Activated CD8-positive, alpha-beta T cell treated with anti-CD3 and anti-CD28 coated beads, Interleukin-2, amount 10 ng/mL, durations not matched to agents 7 days and 5 days (primary cell): ENCODE results near the gene BCAS1. TPM values are rescaled to one million over a fixed set of nuclear protein-coding genes. Genes with fewer than 3 reads are reported as not detected.

Source experiments
- ATAC-seq: fragments of 150-1000 bp; cut with Tn5 transposase; one replicate; pipeline ENCODE4 v1.10.0; 2021; ENCODE audit warnings: moderate library complexity
- CTCF ChIA-PET: fragments of 350-600 bp; sonication (Branson Sonifier 250); formaldehyde crosslinking; loops from one replicate; lab custom pipeline; 2021; ENCODE audit warnings: antibody characterized with exemption; lab: Charles Lee
- POLR2A ChIA-PET: fragments of 350-600 bp; sonication (Branson Sonifier 250); formaldehyde crosslinking; loops from one replicate; lab custom pipeline; 2021; ENCODE audit warnings: antibody characterized with exemption; lab: Charles Lee
- DNase-seq: peaks from one replicate; pipeline ENCODE4 v3.0.0-alpha.2; 2020
- H3K27ac Mint-ChIP-seq: one replicate; pipeline ENCODE4 v1.8.0; 2021; ENCODE audit warnings: mild to moderate bottlenecking, mixed read lengths
- H3K27me3 Mint-ChIP-seq: one replicate; pipeline ENCODE4 v1.8.0; 2021; ENCODE audit warnings: low read depth, mixed read lengths
- H3K36me3 Mint-ChIP-seq: one replicate; pipeline ENCODE4 v1.8.0; 2021; ENCODE audit warnings: low read depth, mixed read lengths
- H3K4me1 Mint-ChIP-seq: one replicate; pipeline ENCODE4 v1.8.0; 2021; ENCODE audit warnings: low read depth, mixed read lengths
- H3K4me3 Mint-ChIP-seq: one replicate; pipeline ENCODE4 v1.8.0; 2021; ENCODE audit warnings: mild to moderate bottlenecking, mixed read lengths
- H3K9me3 Mint-ChIP-seq: one replicate; pipeline ENCODE4 v1.8.0; 2022; ENCODE audit warnings: mixed read lengths; ENCODE audit not compliant: insufficient read depth
- total RNA-seq, 2 experiments: library from RNA; stranded (reverse); gene quantifications; one replicate each; pipeline ENCODE4 v1.2.3, GENCODE V29; 2021

Gene BCAS1
- total RNA-seq, 2 experiments from 2014 or later = not detected

GRCh38 chr20:53927990-53928389 is 142.4 kb downstream of the BCAS1 start:
- DNase-seq = no peak

GRCh38 chr20:53926428-53927028 is 143.9 kb downstream of the BCAS1 start:
- no peak overlapping the region for H3K27ac Mint-ChIP-seq
- H3K4me3 Mint-ChIP-seq = no peak overlapping the region
- DNase-seq (no peak), ATAC-seq (no peak)
- POLR2A ChIA-PET = interaction anchor here (0.6 kb wide), 1 partner anchor 331 kb away, joined by 3 read pairs; no protein-coding TSS in a partner anchor
- H3K9me3 Mint-ChIP-seq = no peaks in the 10 kb centered on the region
- H3K4me1 Mint-ChIP-seq = peaks cover 50% of the 10 kb centered on the region
- CTCF ChIA-PET = interaction anchor here (1.1 to 2.2 kb wide), 4 partner anchors 9 to 13 kb away, joined by 6 to 11 read pairs (median 8); no protein-coding TSS in a partner anchor
- H3K27me3 Mint-ChIP-seq = no peaks in the 10 kb centered on the region
- H3K36me3 Mint-ChIP-seq = no peaks in the 10 kb centered on the region

More at GRCh38 chr20:53927990-53928389, 142.4 kb downstream of the BCAS1 start:
- H3K27me3 Mint-ChIP-seq = no peaks in the 10 kb centered on the region
- H3K4me3 Mint-ChIP-seq = no peak overlapping the region
- H3K9me3 Mint-ChIP-seq = no peaks in the 10 kb centered on the region
- H3K36me3 Mint-ChIP-seq = no peaks in the 10 kb centered on the region
- H3K4me1 Mint-ChIP-seq = peaks cover 49% of the 10 kb centered on the region
- CTCF ChIA-PET = interaction anchor here (2.2 kb wide), 1 partner anchor 11 kb away, joined by 8 read pairs; no protein-coding TSS in a partner anchor
- no peak overlapping the region for H3K27ac Mint-ChIP-seq
- POLR2A ChIA-PET = no interaction called here
- ATAC-seq = no peak

DNA sequence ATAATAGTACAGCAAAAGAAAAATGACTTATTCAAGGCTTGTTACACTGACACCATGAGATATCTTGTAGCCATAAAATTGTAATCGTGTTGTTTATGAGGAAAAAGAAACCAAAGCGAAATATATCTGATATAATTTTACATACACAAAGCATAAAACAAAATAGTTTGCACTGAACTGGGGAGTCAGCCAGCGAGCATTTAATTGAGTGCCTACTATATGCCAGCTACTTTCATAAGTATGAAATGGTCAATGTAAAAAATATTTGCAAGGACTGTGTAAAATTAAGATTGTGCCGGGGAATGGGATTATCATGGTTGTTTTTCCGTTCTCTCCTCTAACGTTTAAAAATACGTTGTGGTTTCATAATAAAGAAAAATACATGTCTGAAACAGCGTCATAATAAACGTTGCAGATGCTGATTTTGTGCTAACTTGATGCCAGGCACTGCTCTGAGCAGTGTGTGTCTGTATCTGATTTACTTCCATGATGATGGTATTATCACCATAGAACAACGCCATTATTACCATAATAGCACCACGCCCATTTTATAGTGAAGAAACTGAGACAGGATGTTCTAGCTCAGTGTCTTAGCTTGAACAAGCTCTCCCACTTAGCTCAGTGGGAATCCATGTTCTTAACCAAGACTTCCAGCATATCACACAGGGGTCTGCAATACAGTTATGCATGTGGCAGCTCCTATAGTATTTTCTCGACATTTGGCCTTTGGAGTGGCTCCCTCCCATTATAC is 144.6 kb downstream of the BCAS1 start:
- Mint-ChIP-seq H3K27me3 (no peaks in the 10 kb centered on the region), H3K4me3 (no peak overlapping the region), H3K9me3 (no peaks in the 10 kb centered on the region), H3K4me1 (peaks cover 43% of the 10 kb centered on the region), H3K27ac (no peak overlapping the region), H3K36me3 (no peaks in the 10 kb centered on the region)
- CTCF ChIA-PET = interaction anchor here (1.0 to 2.2 kb wide), 5 partner anchors 8 to 54 kb away, joined by 4 to 11 read pairs (median 8); no protein-coding TSS in a partner anchor
- POLR2A ChIA-PET = no interaction called here
- DNase-seq (no peak), ATAC-seq (no peak)

GRCh38 chr20:53923566-53924369 is 146.6 kb downstream of the BCAS1 start:
- POLR2A ChIA-PET = interaction anchor here (0.6 to 1.0 kb wide), 2 partner anchors 10 to 339 kb away, joined by 3 read pairs; no protein-coding TSS in a partner anchor

DNA sequence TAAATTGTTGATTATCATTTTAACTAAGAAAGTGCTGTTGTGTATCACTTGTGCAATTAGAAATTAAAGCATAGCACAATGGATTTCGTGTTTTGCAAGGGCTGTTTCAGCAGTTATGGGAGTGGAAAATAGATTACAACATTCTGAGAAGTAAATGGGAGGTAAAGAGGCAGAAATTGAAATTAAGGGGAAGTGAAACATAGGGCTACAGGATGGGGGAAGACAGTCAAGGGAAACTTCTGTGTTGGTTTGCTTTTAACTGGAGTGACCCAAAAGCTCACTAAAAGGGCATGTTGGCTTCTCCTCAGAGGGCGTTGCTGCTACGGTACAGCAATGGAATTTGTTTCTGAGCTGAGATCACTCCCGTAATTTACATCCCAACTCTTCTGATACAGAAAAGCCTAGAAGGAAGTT is 147.5 kb downstream of the BCAS1 start:
- POLR2A ChIA-PET = no interaction called here
- CTCF ChIA-PET = no interaction called here
- Mint-ChIP-seq H3K9me3 (no peaks in the 10 kb centered on the region), H3K27ac (no peak overlapping the region), H3K36me3 (no peaks in the 10 kb centered on the region), H3K4me3 (no peak overlapping the region), H3K27me3 (no peaks in the 10 kb centered on the region), H3K4me1 (peaks cover 25% of the 10 kb centered on the region)
- no peak for DNase-seq
- no peak for ATAC-seq

More at GRCh38 chr20:53923566-53924369, 146.6 kb downstream of the BCAS1 start:
- Mint-ChIP-seq H3K36me3 (no peaks in the 10 kb centered on the region), H3K4me1 (peaks cover 24% of the 10 kb centered on the region), H3K27me3 (no peaks in the 10 kb centered on the region), H3K4me3 (no peak overlapping the region), H3K27ac (no peak overlapping the region), H3K9me3 (no peaks in the 10 kb centered on the region)
- no peak for DNase-seq
- CTCF ChIA-PET = interaction anchor here (0.7 to 1.4 kb wide), 5 partner anchors 8 to 276 kb away, joined by 3 to 8 read pairs (median 3); no protein-coding TSS in a partner anchor
- ATAC-seq = no peak

DNA sequence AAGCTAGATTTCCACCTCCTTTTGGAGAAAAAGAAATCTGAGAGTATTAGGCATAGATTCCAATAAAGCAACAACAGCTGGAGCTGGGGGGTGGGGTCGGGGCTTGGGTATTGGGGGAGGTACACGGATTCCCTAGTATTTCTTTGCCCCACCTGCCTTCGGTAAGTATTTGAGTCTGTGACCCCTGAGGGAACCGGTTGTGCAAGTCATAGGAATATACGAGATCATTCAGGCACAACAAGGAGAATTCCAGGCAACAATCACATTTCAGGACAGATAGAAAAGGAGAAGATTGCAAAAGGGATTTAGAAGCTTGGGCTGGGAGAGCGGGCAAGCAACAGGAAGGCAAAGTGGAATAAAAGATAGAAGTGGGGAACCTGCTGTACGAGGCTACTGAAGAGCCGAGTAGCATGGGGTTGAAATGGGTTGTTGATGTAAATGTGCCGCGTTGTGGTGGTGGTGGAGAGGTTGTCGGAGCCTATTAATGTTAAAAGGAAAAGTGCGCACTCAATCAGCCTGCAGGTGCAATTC is 148.9 kb downstream of the BCAS1 start:
- no peak overlapping the region for H3K4me3 Mint-ChIP-seq
- H3K27ac Mint-ChIP-seq = no peak overlapping the region
- no peak for ATAC-seq
- H3K27me3 Mint-ChIP-seq = no peaks in the 10 kb centered on the region
- no peaks in the 10 kb centered on the region for H3K36me3 Mint-ChIP-seq
- POLR2A ChIA-PET = no interaction called here
- peaks cover 30% of the 10 kb centered on the region for H3K4me1 Mint-ChIP-seq
- DNase-seq = no peak
- CTCF ChIA-PET = interaction anchor here (0.8 kb wide), 1 partner anchor 10 kb away, joined by 3 read pairs; no protein-coding TSS in a partner anchor
- H3K9me3 Mint-ChIP-seq = no peaks in the 10 kb centered on the region

- ATAC-seq = no peak
- H3K36me3 Mint-ChIP-seq = no peaks in the 10 kb centered on the region
- POLR2A ChIA-PET = no interaction called here
- no peak for DNase-seq
- CTCF ChIA-PET = interaction anchor here (0.8 kb wide), 1 partner anchor 9 kb away, joined by 3 read pairs; no protein-coding TSS in a partner anchor
- peaks cover 28% of the 10 kb centered on the region for H3K4me1 Mint-ChIP-seq
- H3K9me3 Mint-ChIP-seq = no peaks in the 10 kb centered on the region
- H3K4me3 Mint-ChIP-seq = no peak overlapping the region
- no peak overlapping the region for H3K27ac Mint-ChIP-seq
- H3K27me3 Mint-ChIP-seq = no peaks in the 10 kb centered on the region
Observed at GRCh38 chr20:53920647-53921245, 149.6 kb downstream of the BCAS1 start.

DNA sequence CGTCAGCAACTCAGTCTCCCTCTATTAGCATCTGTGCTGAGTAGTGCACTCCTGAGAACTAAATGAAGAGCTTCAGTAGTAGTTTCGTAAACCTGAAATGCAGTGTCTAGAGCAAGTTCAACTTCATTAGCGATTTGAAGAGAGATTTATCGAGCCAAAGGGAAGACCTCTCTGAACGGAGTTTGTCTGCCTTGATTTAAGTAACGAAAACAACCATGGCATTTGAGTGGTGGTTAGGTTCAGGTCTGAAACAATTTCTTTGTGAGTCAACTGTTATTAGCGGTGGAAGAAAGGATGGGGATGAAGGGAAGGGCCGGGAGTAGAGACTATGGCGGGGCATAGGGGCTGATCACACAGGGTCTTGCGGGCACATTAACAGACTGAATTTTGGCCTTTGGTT is 150.5 kb downstream of the BCAS1 start:
- CTCF ChIA-PET = interaction anchor here (5.9 to 6.2 kb wide), 2 partner anchors 13 to 19 kb away, joined by 64 to 80 read pairs; no protein-coding TSS in a partner anchor
- no peak overlapping the region for H3K4me3 Mint-ChIP-seq

GRCh38 chr20:53918949-53919361 is 151.4 kb downstream of the BCAS1 start:
- Mint-ChIP-seq H3K4me3 (no peak overlapping the region), H3K9me3 (no peaks in the 10 kb centered on the region), H3K27ac (no peak overlapping the region), H3K36me3 (no peaks in the 10 kb centered on the region), H3K27me3 (no peaks in the 10 kb centered on the region), H3K4me1 (peaks cover 41% of the 10 kb centered on the region)
- ChIA-PET POLR2A (interaction anchor here (1.6 kb wide), 1 partner anchor 15 kb away, joined by 4 read pairs; no protein-coding TSS in a partner anchor), CTCF (interaction anchor here (0.9 to 6.2 kb wide), 3 partner anchors 13 to 164 kb away, joined by 3 to 80 read pairs (median 64); no protein-coding TSS in a partner anchor)
- no peak for ATAC-seq
- DNase-seq = no peak

More for the DNA sequence above, 150.5 kb downstream of the BCAS1 start:
- Mint-ChIP-seq H3K36me3 (no peaks in the 10 kb centered on the region), H3K27me3 (no peaks in the 10 kb centered on the region), H3K4me1 (peaks cover 33% of the 10 kb centered on the region), H3K9me3 (no peaks in the 10 kb centered on the region), H3K27ac (no peak overlapping the region)
- no peak for ATAC-seq
- POLR2A ChIA-PET = interaction anchor here (1.6 kb wide), 1 partner anchor 14 kb away, joined by 4 read pairs; no protein-coding TSS in a partner anchor
- no peak for DNase-seq

DNA sequence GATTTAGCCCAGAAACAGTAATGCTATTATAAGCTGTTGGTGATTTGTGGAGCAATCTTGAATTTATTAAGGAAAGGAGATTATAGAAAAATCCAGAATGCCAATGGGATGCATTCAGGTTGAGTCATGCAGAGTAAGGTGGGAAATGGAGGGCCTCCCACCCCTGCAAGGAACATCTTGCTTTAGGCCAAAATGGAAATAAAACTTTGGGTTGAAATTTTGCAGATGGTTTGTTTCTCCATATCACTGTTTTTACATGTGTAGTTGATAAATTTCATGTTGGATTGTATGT is 152.4 kb downstream of the BCAS1 start:
- Mint-ChIP-seq H3K27ac (no peak overlapping the region), H3K27me3 (no peaks in the 10 kb centered on the region), H3K9me3 (no peaks in the 10 kb centered on the region), H3K4me1 (peaks cover 40% of the 10 kb centered on the region), H3K4me3 (no peak overlapping the region), H3K36me3 (no peaks in the 10 kb centered on the region)
- CTCF ChIA-PET = interaction anchor here (1.2 to 6.2 kb wide), 5 partner anchors 9 to 163 kb away, joined by 8 to 80 read pairs (median 64); no protein-coding TSS in a partner anchor
- ATAC-seq = no peak
- no peak for DNase-seq
- POLR2A ChIA-PET = interaction anchor here (0.7 to 1.2 kb wide), 2 partner anchors 33 to 217 kb away, joined by 3 to 4 read pairs; no protein-coding TSS in a partner anchor
